GDM1 (cell line): ENCODE measurements around the gene MELK.
A peak's percentile ranks its signal among the peaks of the same experiment; 100 is the strongest.
"Not testable (repeated sequence)": the region's sequence is repeated elsewhere in the genome, so short reads cannot be mapped to it uniquely, and the experiment has no call there.

Source experiments
- DNase-seq: peaks from one replicate; lab custom pipeline; 2025; lab: John Stamatoyannopoulos, UW

Gene MELK

DNA sequence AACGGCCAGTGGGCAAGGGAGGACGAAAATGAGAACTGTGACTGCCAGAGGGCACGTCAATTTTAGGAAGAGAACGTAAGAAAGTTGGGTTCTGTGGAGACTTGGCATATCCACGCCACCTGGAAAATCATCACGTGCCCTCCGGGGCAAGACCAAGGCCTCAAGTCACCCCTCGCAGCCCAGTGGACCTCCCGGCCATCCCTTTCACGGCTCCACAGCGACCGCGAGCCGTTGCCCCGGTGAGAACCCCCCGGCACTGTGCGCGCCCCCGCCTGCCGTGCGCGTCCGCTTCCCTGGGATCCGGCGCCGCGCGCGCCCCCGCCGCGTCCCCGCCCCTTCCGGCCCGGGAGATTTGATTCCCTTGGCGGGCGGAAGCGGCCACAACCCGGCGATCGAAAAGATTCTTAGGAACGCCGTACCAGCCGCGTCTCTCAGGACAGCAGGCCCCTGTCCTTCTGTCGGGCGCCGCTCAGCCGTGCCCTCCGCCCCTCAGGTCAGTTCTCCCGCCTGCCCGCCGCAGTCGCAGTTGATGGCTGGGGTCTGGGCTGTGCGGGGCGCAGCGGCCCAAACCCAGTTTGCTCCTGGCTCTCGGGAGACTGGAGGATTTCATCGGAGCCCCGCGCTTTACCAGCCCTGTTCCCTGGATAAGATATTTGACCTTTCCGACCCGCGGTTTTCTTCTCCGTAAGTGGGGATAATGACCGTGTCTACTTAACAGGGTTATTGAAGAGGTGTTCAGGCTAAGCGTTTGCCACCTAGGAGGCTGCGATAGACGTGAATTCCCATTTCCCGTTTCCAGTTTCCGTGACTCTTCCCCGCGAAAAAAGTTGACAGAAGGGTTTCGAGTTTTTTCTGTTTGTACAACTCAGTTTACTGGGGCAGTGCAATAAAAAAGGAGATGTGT lies at the start of gene MELK:
Gene MELK (plus strand): TSS at position 381 of the 904 bp plus-strand sequence. CDS start 8,787 bp downstream, outside the sequence.
- DNase-seq: peak; percentile 78

DNA sequence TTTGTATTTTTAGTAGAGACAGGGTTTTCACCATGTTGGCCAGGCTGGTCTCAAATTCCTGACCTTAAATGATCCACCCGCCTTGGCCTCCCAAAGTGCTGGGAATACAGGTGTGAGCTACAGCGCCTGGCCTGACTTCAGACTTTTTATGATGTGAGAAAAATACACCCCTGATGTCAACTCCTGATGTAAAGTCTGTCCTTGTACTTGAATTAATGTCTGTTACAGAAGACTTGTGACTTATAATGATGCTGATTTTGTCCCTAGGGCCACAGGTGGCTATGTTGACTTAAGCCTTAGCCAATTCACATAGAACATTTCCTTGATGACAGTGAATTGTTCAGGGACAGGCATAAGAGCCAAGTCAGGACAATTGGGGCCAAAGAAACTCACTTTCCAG lies 42.5 kb upstream of the MELK start:
- no peak for DNase-seq

DNA sequence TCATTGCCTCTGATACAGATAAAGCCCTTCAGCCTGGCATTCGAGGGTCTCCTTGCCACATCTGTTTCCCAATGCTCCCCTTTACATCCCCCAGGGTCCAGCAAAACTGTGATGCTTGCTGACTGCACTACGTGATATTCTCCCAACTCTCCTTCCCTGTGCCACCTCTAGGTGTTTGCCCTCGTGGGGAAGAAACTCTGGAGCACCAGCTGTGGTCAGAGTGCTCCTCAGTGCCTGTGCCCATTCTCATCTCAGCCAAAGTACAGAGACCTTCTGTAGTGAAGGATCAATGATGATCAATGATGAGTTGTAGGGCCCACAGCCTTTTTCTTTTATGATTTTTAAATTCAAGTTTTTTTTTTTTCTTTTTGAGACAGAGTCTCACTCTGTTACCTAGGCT lies 40.3 kb upstream of the MELK start:
- no peak for DNase-seq

DNA sequence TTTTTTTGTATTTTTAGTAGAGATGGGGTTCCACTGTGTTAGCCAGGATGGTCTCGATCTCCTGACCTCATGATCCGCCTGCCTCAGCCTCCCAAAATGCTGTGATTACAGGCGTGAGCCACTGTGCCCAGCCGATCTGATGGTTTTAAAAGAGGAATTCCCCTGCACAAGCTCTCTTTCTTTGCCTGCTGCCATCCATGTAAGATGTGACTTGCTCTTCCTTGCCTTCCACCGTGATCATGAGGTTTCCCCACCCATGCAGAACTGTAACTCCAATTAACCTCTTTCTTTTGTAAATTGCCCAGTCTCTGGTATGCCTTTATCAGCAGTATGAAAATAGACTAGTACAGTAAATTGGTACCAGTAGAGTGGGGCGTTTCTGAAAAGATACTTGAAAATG lies 39.0 kb upstream of the MELK start:
- not testable (repeated sequence) for DNase-seq

DNA sequence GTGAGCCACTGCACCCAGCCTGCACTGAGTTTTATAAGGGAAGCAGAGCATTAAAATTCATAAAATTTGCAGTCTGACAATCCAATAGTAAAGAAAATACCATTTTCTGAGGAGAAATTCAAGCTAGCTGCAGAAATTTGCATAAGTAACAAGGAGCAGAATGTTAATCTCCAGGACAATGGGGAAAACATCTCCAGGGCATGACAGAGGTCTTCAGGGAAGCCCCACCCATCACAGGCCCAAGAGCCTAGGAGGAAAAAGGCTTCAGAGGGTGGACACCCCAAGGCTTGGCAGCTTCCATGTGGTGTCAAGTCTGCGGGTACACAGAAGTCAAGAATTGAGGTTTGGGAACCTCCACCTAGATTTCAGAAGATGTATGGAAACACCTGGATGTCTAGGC lies 37.6 kb upstream of the MELK start:
- no peak for DNase-seq

DNA sequence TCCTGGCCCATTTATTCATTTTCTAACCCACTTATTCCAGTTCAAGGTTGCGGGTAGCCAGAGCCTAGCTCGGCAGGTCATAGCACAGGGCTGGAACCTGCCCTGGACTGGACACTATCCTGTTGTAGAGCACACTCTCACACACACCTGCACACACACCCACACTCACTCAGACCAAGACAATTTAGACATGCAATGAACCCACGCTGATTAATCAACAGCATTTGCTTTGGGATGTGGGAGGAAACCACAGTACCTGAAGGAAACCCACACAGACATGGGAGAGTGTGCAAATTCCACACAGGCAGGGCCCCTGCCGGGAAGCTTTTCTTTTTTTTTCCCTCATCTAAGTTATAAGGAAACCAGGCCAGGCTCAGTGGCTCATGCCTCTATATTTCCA lies 34.8 kb upstream of the MELK start:
- DNase-seq: no peak

DNA sequence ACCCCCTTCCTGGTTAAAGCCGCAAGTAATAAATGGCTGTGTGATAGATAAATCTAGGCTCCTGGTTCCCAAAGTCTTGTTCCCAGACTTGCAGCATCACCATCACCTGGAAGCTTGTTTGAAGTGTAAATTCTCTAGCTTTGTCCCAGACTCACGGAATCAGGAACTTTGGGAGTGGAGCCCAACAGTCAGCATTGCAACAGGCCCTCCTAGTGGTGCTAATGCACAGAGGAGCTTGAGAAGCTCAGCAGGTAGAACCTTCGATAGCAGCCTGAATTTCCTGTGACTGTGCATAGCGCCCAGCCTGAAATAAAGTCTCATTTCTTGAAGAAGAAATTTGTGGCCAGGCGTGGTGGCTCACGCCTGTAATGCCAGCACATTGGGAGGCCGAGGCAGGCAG lies 30.3 kb upstream of the MELK start:
- no peak for DNase-seq

DNA sequence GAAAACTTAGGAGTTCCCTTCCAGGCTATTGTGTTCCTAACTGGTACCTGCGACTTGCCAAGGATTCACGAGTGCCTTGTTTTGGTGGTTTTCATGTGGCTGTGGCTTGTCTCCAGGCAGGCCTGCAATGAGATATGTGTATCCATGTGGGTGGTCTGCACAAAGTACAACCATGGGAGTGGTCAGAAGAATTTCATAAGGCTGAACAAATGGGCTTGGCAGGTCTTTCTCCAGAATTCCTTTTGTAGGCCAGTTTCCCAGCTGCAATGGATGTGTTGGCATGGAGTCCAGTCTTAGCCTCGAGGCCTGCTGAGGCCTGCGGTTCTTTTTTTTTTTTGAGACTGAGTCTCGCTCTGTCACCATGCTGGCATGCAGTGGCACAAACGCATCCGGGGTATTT lies 28.8 kb upstream of the MELK start:
- no peak for DNase-seq

DNA sequence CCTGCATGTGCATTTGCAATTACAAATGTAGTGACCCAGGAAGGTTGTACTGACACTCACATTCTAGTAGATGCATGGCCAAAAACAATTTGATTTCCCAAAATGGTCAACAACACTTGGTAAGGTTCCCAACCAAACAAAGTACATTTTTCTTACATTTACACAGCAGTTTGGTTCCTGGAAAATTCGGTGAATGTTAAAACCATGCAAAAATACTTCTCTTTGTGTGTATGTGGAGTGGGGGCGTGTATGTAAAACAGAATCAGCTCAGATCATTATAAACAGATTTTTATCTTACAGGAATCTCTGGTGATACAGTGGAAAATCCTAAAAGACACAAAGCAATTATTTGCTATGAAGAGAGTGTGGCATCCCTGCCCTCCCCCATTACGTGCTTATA lies 25.1 kb upstream of the MELK start:
- no peak for DNase-seq

DNA sequence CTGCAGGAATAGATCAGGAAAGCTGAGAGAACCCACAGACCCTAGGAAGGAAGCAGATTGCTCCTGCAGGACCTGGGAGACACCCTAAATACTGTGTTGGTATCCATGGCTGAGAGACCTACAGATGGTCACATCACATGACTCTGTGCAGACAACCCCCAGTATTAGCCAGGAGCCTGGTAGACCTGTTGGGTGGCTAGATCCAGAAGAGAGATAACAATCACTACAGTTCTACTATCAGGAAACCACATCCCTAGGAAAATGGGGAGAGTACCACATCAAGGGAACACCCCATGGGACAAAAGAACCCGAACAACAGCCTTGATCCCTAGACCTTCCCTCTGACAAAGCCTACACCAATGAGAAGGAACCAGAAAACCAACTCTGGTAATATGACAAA lies 24.2 kb upstream of the MELK start:
- no peak for DNase-seq

DNA sequence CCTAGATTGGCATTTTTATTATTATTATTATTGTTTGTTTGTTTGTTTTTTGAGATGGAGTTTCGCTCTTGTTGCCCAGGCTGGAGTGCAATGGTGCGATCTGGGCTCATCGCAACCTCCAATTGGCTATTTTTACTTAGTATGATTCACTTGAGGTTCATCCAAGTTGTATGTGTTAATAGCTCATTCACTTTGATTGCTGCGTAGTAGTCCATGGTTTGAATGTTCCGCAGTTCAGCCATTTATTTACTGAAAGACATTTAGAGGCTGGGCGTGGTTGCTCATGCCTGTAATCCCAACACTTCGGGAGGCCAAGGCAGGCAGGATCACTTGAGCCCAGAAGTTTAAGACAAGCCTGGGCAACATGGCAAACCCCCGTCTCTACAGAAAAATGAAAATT lies 22.6 kb upstream of the MELK start:
- no peak for DNase-seq

DNA sequence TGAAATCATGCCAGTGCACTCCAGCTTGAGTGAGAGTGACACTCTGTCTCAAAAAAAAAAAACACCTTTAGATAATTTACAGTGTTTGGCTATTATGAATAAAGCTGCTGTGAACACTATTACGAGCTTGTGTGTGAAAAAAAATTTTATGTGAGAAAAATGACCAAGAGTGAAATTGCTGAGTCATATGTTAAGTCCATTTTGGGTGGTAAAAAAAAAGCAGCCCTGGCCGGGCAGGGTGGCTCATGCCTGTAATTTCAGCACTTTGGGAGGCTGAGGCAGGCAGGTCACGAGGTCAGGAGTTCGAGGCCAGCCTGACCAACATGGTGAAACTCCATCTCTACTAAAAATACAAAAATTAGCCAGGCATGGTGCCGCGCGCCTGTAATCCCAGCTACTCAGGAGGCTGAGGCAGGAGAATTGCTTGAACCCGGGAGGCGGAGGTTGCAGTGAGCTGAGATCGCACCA lies 22.0 kb upstream of the MELK start:
- DNase-seq: not testable (repeated sequence)

DNA sequence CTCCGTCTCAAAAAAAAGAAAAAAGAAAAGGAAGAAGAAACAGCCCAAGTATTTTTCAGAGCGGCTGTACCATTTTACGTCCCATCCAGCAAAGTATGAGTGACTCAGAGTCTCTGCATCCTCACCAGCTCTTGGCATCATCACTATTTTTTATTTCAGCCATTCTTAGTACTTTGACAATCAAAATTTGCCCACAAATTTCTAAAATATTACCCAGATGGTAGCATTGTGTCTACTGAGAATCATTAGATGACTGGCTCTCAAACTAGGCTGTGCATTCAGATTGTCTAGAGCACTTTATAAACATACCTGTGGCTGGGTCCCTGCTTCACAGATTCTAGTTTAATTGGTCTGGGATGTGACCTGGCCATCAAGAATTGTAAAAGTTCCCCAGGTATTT lies 21.6 kb upstream of the MELK start:
- DNase-seq: no peak

DNA sequence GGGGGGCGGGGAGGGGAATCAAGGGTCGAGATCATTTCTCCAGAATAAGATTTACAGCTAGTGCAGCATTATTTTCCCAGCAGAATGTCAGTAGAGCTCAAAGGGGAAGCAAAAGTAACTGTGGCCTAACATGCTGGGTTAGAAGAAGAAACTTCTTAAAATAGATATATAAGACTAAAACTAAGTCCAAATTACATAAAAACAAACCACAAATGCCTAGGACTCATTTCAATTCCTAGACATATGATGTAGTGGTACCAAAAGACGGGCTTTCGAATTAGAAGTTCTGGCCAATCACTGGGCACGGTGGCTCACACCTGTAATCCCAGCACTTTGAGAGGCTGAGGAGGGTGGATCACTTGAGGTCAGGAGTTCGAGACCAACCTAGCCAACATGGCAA lies 20.8 kb upstream of the MELK start:
- no peak for DNase-seq

DNA sequence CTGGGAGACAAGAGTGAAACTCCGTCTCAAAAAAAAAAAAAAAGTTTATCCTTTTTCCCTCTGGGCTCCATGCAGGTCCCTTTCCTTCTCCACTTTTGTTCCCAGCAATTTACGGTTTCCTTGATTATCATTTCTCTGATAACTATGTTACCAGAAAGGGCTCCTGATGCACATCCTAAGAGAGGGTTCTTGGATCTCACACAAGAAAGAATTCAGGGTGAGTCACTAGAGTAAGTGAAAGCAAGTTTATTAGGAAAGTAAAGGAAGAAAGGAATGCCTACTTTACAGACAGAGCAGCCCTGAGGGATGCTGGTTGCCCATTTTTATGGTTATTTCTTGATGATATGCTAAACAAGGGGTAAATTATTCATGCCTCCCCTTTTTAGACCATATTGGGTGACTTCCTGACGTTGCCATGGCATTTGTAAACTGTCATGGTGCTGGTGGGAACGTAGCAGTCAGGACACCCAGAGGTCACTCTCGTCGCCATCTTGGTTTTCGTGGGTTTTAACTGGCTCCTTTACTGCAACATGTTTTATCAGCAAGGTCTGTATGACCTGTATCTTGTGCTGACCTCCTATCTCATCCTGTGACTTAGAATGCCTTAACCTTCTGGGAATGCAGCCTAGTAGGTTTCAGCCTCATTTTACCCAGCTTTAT lies 13.5 kb upstream of the MELK start:
- no peak for DNase-seq

DNA sequence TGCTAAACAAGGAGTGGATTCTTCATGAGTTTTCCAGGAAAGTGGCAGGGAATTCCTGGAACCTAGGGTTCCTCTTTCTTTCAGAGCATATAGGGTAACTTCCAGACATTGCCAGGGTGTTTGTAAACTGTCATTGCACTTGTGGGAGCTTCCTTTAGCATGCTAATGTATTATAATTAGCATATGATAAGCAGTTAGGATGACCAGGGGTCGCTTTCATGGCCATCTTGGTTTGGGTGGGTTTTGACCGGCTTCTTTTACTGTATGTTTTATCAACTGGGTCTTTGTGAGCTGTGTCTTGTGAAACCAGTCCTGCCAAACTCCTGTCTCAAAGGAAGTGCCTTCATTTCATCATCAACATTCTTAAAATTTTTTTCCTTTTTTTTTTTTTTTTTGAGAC lies 11.9 kb upstream of the MELK start:
- DNase-seq: no peak

DNA sequence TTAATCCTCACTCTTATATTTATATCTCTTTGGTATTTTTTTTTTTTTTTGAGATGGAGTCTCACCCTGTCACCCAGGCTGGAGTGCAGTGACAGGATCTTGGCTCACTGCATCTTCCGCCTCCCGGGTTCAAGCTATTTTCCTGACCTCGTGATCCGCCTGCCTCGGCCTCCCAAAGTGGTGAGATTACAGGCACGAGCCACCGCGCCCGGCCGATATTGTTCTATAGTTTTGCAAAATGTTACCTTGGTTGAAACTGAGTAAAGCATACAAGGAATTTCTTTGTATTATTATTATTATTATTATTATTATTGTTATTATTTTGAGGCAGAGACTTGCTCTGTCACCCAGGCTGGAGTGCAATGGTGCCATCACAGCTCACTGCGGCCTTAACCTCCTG lies 9.9 kb upstream of the MELK start:
- DNase-seq: not testable (repeated sequence)

DNA sequence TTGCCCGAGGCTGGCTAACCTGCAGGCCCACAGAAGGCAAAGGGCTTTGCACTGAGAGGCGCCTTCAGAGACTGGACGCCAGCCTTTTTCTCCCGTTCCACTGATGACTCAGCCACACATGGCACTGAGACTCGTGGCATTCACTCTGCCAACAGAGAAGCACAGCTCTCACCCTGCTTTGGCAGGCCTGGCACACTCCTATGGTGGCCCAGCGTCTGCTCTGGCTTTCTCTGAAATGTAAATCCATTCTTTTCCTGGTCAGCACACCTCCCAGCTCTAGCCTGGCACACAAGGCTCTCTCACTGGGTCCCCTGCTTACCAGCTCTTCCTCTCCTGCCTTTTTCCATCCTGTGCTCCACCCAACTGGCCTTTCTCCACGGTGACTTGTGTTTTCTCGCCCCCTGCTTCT lies 5.9 kb upstream of the MELK start:
- DNase-seq: no peak

DNA sequence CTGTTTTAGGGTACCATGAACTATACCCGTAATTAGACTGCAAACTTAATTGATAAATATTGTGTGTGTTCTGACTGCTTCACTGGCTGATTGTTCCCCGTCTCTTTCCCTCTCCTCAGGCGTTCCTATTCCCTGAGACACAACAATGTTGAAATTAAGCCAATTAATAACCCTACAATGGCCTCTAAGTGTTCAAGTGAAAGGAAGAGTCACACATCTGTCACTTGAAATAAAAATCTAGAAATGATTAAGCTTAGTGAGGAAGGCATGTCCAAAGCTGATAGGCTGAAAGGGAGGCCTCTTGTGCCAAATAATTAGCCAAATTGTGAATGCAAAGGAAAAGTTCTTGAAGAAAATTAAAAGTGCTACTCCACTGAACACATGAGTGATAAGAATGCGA lies 4.0 kb upstream of the MELK start:
- not testable (repeated sequence) for DNase-seq

DNA sequence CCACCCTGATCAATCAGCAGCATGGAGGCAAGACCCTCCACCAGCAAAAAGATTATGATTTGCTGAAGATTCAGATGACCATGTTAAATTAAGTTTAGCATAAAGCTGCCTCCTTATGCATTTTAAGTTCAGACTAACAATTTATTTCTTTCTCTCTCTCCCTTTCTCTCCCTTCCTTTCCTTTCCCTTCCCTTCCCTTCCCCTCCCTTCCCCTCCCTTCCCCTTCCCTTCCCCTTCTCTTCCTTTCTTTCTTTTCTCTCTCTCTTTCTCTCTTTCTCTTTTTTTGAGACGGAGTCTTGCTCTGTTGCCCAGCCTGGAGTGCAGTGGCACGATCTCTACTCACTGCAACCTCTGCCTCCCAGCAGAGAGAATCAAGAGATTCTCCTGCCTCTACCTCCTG lies 1.4 kb upstream of the MELK start:
- DNase-seq: no peak

DNA sequence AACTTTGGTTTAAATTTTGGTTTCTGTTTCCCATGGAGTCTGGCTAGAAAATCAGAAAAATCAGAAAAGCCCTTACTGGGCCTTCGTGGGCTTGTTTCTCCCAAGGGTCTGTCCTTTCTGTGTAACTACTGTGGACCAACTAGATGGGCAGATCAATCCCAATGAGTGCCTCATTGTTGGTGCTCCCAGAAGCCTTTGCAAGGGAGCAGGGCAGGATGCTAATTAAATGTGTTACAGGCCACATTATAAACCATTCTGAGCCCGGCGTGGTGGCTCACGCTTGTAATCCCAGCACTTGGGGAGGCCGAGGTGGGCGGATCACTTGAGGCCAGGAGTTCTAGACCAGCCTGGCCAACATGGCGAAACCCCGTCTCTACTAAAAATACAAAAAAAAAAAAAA lies 1.4 kb downstream of the MELK start:
- DNase-seq: not testable (repeated sequence)

DNA sequence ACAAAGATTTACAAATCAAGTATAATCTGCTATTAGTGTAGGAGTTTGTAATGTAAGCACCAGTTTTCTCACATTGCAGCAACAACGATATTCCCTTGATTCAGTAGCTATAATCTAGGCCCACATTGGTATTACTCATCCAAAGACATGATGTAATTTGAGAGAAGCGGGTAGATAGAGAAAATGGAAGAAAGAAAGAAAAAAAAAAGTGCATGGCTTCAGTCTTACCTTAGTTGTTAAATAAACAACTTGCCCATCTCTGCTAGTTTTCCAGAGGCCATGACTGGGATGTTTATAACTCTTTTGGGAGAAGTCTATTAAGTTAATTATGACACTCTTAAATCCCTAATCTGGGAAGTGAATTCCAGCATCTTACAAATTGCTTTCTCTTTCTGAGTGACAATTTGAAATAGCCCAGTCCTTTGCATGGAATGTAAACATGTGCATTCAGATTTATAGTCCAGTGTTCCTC lies 2.8 kb downstream of the MELK start:
- DNase-seq: no peak

DNA sequence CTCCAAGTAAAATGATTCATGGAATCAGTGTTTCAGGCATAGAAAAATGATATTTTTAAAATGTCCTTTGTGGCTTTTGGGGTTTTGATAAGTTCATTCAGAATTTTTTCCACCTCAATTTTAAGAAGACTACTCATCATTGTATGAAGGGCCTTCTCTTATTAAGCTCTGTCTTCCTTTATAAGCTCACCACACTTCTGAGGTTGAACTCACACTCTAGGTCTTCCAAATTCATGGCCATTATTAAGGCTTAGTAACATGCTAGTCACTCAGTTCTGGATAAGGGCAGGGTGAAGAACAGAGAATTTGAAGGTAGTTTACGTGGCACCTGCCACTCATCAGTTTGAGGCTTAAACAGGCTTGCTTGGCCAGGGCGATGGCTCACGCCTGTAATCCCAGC lies 4.2 kb downstream of the MELK start:
- DNase-seq: no peak
